Adrenal gland (tissue), 12 donors: ENCODE data around the gene PIP4K2C. TPM values are rescaled to one million over a fixed set of nuclear protein-coding genes. Genes with fewer than 3 reads are reported as not detected.

Experiments
- polyA plus RNA-seq, 3 donors: library from polyadenylated mRNA; stranded (reverse); fragments of 200-250 nt in 2 of 3; fragments of 350-450 nt in 1 of 3; fragmentation: Illumina TruSeq in 1 of 3; extraction: RNeasy Lipid Tissue Mini Kit (QIAGEN cat#74804) in 1 of 3; gene quantifications; one replicate each; pipeline ENCODE4 v1.2.3, GENCODE V29; 2013 to 2014
- total RNA-seq, 9 donors: library from RNA; depleted of rRNA in 4 of 9; stranded (reverse); fragments of >200 nt in 4 of 9; fragments of 120-200 nt in 1 of 9; fragmentation: NEBNext Ultra II Directional in 1 of 9; extraction: Animal tissue kit (Norgen Biotek cat#: 25700) in 1 of 9; gene quantifications; one replicate each; pipeline versions ENCODE4 v1.1.0 to v1.2.4, GENCODE V29; 2013 to 2023
- donor health status: healthy with polysubstance abuse.
- donor health status: Bipolar disorder and iron deficiency.
- donor health status: DM: yes; HTN: yes; CAD: no.
- donor health status: DM: no; HTN: no; CAD: no.
- donor health status: DM: no; HTN: no; CAD: no.
- donor health status: DM: yes; HTN: yes; CAD: no.

PIP4K2C gene
- total and polyA plus RNA-seq, 12 donors, result 8.1 to 75.9 (median 28.2) TPM

Other genes with a start within 250 kb of the PIP4K2C start
- gene R3HDM2, start 160.1 kb upstream of the PIP4K2C start, total RNA-seq, result 10 to 100 TPM; 25.3 to 91.9 (median 50.1) TPM
- gene R3HDM2, start 160.1 kb upstream of the PIP4K2C start, polyA plus RNA-seq, result 10 to 100 TPM; 21.9 to 33.8 (median 32.4) TPM
- gene INHBC, start 156.4 kb upstream of the PIP4K2C start, total RNA-seq, result not detected
- not detected for gene INHBC, start 156.4 kb upstream of the PIP4K2C start, polyA plus RNA-seq
- gene INHBE, start 135.9 kb upstream of the PIP4K2C start, total RNA-seq, result under 1 TPM in 1 of 9 donors, not detected in 8; 0.11 TPM
- not detected for gene INHBE, start 135.9 kb upstream of the PIP4K2C start, polyA plus RNA-seq
- 1 to 10 TPM in 5 of 9 donors, under 1 TPM in 4; 0.30 to 2.8 (median 1.0) TPM for gene GLI1, start 131.4 kb upstream of the PIP4K2C start, total RNA-seq
- 1 to 10 TPM in 2 of 3 donors, under 1 TPM in 1; 0.44 to 7.2 (median 4.4) TPM for gene GLI1, start 131.4 kb upstream of the PIP4K2C start, polyA plus RNA-seq
- gene ARHGAP9, start 111.3 kb upstream of the PIP4K2C start, total RNA-seq, result 10 to 100 TPM in 7 of 9 donors, 1 to 10 TPM in 2; 1.3 to 39.4 (median 14.2) TPM
- 10 to 100 TPM in 2 of 3 donors, 1 to 10 TPM in 1; 4.1 to 46.4 (median 19.4) TPM for gene ARHGAP9, start 111.3 kb upstream of the PIP4K2C start, polyA plus RNA-seq
- gene MARS1, start 103.1 kb upstream of the PIP4K2C start, total RNA-seq, result 100 to 1,000 TPM in 5 of 9 donors, 10 to 100 TPM in 4; 38.3 to 182 (median 126) TPM
- 100 to 1,000 TPM; 114 to 210 (median 143) TPM for gene MARS1, start 103.1 kb upstream of the PIP4K2C start, polyA plus RNA-seq
- 10 to 100 TPM in 8 of 9 donors, 1 to 10 TPM in 1; 7.7 to 65.1 (median 31.1) TPM for gene DDIT3, start 70.7 kb upstream of the PIP4K2C start, total RNA-seq
- 10 to 100 TPM; 72.8 to 98.4 (median 72.9) TPM for gene DDIT3, start 70.7 kb upstream of the PIP4K2C start, polyA plus RNA-seq
- gene MBD6, start 68.4 kb upstream of the PIP4K2C start, total RNA-seq, result 100 to 1,000 TPM in 2 of 9 donors, 10 to 100 TPM in 7; 10.5 to 128 (median 32.6) TPM
- 100 to 1,000 TPM in 1 of 3 donors, 10 to 100 TPM in 2; 21.7 to 167 (median 91.4) TPM for gene MBD6, start 68.4 kb upstream of the PIP4K2C start, polyA plus RNA-seq
- gene DCTN2, start 44.0 kb upstream of the PIP4K2C start, total RNA-seq, result 100 to 1,000 TPM; 114 to 202 (median 137) TPM
- 100 to 1,000 TPM in 2 of 3 donors, 10 to 100 TPM in 1; 81.2 to 238 (median 101) TPM for gene DCTN2, start 44.0 kb upstream of the PIP4K2C start, polyA plus RNA-seq
- 1 to 10 TPM in 4 of 9 donors, under 1 TPM in 4, not detected in 1; 0.32 to 7.6 (median 1.3) TPM for gene KIF5A, start 41.1 kb upstream of the PIP4K2C start, total RNA-seq
- 1 to 10 TPM; 1.9 to 7.4 (median 5.6) TPM for gene KIF5A, start 41.1 kb upstream of the PIP4K2C start, polyA plus RNA-seq
- gene DTX3, start 13.6 kb downstream of the PIP4K2C start, total RNA-seq, result 10 to 100 TPM; 21.4 to 59.7 (median 46.0) TPM
- 100 to 1,000 TPM in 1 of 3 donors, 10 to 100 TPM in 2; 20.4 to 136 (median 98.9) TPM for gene DTX3, start 13.6 kb downstream of the PIP4K2C start, polyA plus RNA-seq
- gene ARHGEF25, start 20.2 kb downstream of the PIP4K2C start, total RNA-seq, result 10 to 100 TPM in 4 of 9 donors, 1 to 10 TPM in 5; 4.9 to 15.9 (median 9.3) TPM
- gene ARHGEF25, start 20.2 kb downstream of the PIP4K2C start, polyA plus RNA-seq, result 10 to 100 TPM in 2 of 3 donors, 1 to 10 TPM in 1; 5.3 to 86.4 (median 34.4) TPM
- gene B4GALNT1, start 42.0 kb downstream of the PIP4K2C start, total RNA-seq, result 1 to 10 TPM in 5 of 9 donors, under 1 TPM in 4; 0.17 to 7.4 (median 1.1) TPM
- gene B4GALNT1, start 42.0 kb downstream of the PIP4K2C start, polyA plus RNA-seq, result 1 to 10 TPM; 1.0 to 1.3 (median 1.3) TPM
- gene OS9, start 102.9 kb downstream of the PIP4K2C start, total RNA-seq, result 100 to 1,000 TPM; 157 to 428 (median 293) TPM
- gene OS9, start 102.9 kb downstream of the PIP4K2C start, polyA plus RNA-seq, result 100 to 1,000 TPM; 155 to 282 (median 234) TPM
- gene AGAP2, start 147.6 kb downstream of the PIP4K2C start, total RNA-seq, result 1 to 10 TPM in 7 of 9 donors, under 1 TPM in 2; 0.50 to 4.0 (median 1.8) TPM
- gene AGAP2, start 147.6 kb downstream of the PIP4K2C start, polyA plus RNA-seq, result 1 to 10 TPM; 1.9 to 8.1 (median 2.6) TPM
- 100 to 1,000 TPM in 1 of 9 donors, 10 to 100 TPM in 8; 44.2 to 115 (median 58.1) TPM for gene TSPAN31, start 153.8 kb downstream of the PIP4K2C start, total RNA-seq
- 10 to 100 TPM; 25.3 to 50.7 (median 45.1) TPM for gene TSPAN31, start 153.8 kb downstream of the PIP4K2C start, polyA plus RNA-seq
- gene CDK4, start 161.1 kb downstream of the PIP4K2C start, total RNA-seq, result 100 to 1,000 TPM in 8 of 9 donors, 10 to 100 TPM in 1; 90.9 to 197 (median 145) TPM
- gene CDK4, start 161.1 kb downstream of the PIP4K2C start, polyA plus RNA-seq, result 10 to 100 TPM; 46.8 to 78.8 (median 66.1) TPM
- gene MARCHF9, start 163.9 kb downstream of the PIP4K2C start, total RNA-seq, result 10 to 100 TPM in 7 of 9 donors, 1 to 10 TPM in 2; 6.7 to 23.4 (median 16.5) TPM
- 10 to 100 TPM in 2 of 3 donors, 1 to 10 TPM in 1; 9.5 to 45.1 (median 44.0) TPM for gene MARCHF9, start 163.9 kb downstream of the PIP4K2C start, polyA plus RNA-seq
- gene CYP27B1, start 175.9 kb downstream of the PIP4K2C start, total RNA-seq, result 10 to 100 TPM in 1 of 9 donors, 1 to 10 TPM in 7, under 1 TPM in 1; 0.48 to 10.4 (median 2.8) TPM
- gene CYP27B1, start 175.9 kb downstream of the PIP4K2C start, polyA plus RNA-seq, result 1 to 10 TPM; 2.5 to 3.8 (median 3.5) TPM
- gene METTL1, start 180.9 kb downstream of the PIP4K2C start, total RNA-seq, result 10 to 100 TPM in 8 of 9 donors, 1 to 10 TPM in 1; 4.7 to 56.8 (median 22.6) TPM
- gene METTL1, start 180.9 kb downstream of the PIP4K2C start, polyA plus RNA-seq, result 10 to 100 TPM; 53.4 to 87.8 (median 62.6) TPM
- gene EEF1AKMT3, start 181.4 kb downstream of the PIP4K2C start, total RNA-seq, result 10 to 100 TPM in 5 of 9 donors, 1 to 10 TPM in 4; 4.3 to 35.9 (median 11.8) TPM
- gene EEF1AKMT3, start 181.4 kb downstream of the PIP4K2C start, polyA plus RNA-seq, result 1 to 10 TPM; 2.4 to 9.9 (median 3.4) TPM
- 100 to 1,000 TPM in 2 of 9 donors, 10 to 100 TPM in 7; 40.4 to 107 (median 70.4) TPM for gene TSFM, start 191.6 kb downstream of the PIP4K2C start, total RNA-seq
- gene TSFM, start 191.6 kb downstream of the PIP4K2C start, polyA plus RNA-seq, result 10 to 100 TPM; 31.5 to 82.6 (median 62.5) TPM
- gene AVIL, start 227.5 kb downstream of the PIP4K2C start, total RNA-seq, result 10 to 100 TPM in 1 of 9 donors, 1 to 10 TPM in 8; 1.5 to 10.3 (median 4.5) TPM
- 10 to 100 TPM in 2 of 3 donors, 1 to 10 TPM in 1; 5.0 to 32.6 (median 27.9) TPM for gene AVIL, start 227.5 kb downstream of the PIP4K2C start, polyA plus RNA-seq